HG03066 (cell line): Measurements from ENCODE around the gene KCNG2.

Source experiments
- ATAC-seq: cut with Tn5 transposase; IDR thresholded peaks from one replicate; pipeline ENCODE4 v1.9.1; 2021; ENCODE audit warnings: low read depth; ENCODE audit not compliant: unreplicated experiment

KCNG2 gene

GRCh38 chr18:79878741-79879378, 81.1 kb downstream of the KCNG2 start:
- ATAC-seq, result no peak

- ATAC-seq, result no peak
Measured at GRCh38 chr18:79879566-79879965, 81.8 kb downstream of the KCNG2 start.

DNA sequence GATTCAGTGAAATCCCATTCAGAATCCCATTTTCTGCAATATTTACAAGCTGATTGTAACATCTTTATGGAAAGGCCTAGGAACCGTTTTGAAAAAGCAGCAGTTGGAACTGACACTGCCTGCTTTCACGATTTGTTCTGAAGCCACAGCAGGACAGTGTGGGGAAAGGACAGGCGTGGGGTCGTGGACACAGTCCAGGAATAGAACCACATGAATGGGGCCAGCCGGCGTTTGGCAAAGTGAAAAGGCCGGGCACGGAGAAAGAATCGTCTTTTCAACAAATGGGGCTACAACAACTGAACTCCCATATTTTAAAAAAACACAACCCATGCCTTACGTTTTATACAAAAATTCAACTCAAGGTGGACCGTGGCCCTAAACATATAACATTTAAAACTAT, 84.0 kb downstream of the KCNG2 start:
- no peak for ATAC-seq

DNA sequence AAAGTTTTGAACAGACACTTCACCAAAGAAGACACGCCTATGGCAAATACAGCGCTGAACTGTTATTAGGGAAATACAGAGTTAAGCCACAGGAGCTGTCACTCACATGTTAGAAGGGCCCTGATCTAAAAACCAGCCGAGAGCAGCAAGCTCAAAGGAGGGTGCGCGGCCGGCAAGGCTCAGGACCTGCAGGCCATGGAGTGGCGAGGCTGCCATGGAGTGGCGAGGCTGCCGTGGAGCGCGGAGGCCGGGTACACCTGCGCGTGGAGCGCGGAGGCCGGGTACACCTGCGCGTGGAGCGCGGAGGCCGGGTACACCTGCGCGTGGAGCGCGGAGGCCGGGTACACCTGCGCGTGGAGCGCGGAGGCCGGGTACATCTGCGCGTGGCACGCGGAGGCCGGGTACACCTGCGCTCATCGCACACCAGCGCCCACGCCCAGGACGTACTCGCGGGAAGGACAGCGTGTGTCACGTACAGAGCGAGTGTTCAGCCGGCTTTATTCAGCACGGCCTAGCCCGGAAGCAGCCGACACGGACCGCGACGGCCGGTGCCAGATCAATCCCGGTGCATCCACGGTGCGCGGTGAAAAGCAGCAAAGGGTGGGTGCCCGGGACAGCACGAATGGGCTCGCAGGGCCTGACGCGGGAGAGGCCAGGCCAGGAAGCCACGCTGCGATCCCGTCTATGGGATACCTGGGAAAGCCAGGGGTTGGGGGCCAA, 84.9 kb downstream of the KCNG2 start:
- no peak for ATAC-seq

- ATAC-seq, result no peak
Measured at GRCh38 chr18:79883461-79884293, 85.9 kb downstream of the KCNG2 start.

GRCh38 chr18:79884294-79884962, 86.7 kb downstream of the KCNG2 start:
- no peak for ATAC-seq

- no peak for ATAC-seq
Measured at GRCh38 chr18:79884963-79885728, 87.4 kb downstream of the KCNG2 start.

DNA sequence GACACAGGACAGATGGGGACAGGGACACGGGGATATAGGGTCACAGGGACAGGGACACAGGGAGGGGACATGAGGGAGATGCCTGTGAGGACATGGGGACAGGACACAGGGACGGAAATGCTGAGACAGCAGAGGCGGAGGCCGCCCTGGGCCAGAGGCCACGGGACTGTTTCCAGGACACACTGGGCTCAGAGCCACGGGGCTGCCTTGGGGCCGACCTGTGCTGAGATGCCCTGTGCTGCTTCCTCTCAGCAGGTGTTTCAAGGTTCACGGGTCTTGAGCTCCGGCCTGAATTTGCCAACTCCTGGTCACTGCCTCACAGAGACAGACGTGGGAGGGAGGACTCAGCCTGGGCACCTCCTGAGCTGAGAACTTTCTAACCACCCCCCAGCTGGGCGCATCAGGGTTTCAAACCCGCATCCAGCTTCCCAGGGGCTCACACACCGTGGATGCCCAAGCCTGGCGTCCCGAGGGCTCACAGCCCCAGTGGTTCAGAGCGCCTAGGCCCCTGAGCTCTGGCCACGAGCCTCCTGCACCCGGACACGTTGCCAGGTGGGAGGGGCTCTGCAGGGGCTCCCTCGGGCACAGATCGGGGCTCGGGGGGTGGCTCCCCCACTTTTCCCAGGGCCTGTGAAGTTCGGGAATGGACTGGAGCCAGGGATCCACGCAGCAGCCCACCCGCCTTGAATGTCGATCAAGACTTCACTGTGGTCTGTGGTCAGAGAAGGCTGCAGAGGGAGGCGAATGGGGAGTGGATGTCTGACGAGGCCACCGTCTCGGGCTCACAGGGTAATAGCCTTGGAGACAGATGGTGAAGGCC, 89.7 kb downstream of the KCNG2 start:
- no peak for ATAC-seq

GRCh38 chr18:79888016-79888415, 90.3 kb downstream of the KCNG2 start:
- ATAC-seq, result no peak

- no peak for ATAC-seq
Measured at GRCh38 chr18:79889569-79889968, 91.8 kb downstream of the KCNG2 start.

DNA sequence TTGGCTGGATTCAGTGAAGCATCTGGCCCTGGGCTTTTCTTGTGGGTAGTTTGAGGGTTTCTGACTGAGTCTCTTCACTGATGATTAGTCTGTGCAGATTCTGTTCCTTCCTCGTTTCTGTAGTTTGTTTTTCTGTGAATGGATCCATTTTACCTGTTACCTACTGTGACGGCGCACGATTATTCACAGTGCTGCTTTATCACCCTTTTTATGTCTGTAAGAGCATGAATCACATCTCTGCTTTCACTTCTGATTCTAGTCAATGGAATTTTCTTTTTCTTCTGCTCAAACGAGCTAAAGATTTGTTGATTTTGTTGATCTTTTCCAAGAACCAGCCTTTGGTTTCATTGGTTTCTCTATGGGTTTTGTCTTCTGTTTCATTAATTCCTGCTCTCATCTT, 92.9 kb downstream of the KCNG2 start:
- ATAC-seq, result no peak

GRCh38 chr18:79896738-79897137, 99.0 kb downstream of the KCNG2 start:
- ATAC-seq, result no peak

- no peak for ATAC-seq
Measured at GRCh38 chr18:79897940-79898625, 100.3 kb downstream of the KCNG2 start.

DNA sequence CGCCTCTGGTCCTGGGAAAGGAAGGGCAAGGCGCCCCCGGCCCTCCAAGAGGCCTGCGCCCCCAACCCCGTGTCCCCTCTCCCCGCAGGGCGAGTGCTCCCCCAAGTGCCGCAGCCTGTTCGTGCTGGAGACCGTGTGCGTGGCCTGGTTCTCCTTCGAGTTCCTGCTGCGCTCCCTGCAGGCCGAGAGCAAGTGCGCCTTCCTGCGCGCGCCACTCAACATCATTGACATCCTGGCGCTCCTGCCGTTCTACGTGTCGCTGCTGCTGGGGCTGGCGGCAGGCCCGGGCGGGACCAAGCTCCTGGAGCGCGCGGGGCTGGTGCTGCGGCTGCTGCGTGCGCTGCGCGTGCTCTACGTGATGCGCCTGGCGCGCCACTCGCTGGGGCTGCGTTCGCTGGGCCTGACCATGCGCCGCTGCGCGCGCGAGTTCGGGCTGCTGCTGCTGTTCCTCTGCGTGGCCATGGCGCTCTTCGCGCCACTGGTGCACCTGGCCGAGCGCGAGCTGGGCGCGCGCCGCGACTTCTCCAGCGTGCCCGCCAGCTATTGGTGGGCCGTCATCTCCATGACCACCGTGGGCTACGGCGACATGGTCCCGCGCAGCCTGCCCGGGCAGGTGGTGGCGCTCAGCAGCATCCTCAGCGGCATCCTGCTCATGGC, 101.3 kb downstream of the KCNG2 start:
- ATAC-seq, result no peak

DNA sequence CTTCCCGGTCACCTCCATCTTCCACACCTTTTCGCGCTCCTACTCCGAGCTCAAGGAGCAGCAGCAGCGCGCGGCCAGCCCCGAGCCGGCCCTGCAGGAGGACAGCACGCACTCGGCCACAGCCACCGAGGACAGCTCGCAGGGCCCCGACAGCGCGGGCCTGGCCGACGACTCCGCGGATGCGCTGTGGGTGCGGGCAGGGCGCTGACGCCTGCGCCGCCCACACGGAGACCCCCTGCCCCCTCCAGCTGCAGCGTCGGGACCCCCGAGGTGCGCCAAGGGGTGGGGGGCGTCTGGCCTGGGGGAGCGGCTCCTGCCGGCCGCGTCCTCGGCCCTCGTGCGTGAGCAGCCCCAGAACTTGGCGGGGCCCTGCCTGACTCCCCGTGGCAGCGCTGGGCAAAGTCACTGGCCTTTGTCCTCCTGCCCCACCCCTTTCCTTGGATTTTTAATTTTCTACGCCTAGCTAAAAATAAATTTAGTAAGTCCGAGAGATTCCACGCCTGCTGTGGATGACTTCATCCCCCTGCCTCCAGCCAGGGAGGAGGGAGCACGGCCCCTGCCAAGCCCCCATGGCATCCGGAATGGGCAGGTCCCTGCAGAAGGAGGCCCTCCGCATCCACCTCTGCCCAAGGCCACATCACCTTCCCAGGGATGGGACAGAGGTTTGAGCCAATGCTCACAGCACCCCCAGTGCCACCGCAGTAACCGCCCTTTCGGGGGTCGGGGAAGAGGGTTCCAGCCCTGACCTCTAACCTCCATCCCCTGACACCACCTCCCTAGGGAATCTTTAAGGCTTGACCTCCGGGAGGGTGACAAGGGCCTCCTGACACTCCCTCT, 102.1 kb downstream of the KCNG2 start:
- no peak for ATAC-seq

DNA sequence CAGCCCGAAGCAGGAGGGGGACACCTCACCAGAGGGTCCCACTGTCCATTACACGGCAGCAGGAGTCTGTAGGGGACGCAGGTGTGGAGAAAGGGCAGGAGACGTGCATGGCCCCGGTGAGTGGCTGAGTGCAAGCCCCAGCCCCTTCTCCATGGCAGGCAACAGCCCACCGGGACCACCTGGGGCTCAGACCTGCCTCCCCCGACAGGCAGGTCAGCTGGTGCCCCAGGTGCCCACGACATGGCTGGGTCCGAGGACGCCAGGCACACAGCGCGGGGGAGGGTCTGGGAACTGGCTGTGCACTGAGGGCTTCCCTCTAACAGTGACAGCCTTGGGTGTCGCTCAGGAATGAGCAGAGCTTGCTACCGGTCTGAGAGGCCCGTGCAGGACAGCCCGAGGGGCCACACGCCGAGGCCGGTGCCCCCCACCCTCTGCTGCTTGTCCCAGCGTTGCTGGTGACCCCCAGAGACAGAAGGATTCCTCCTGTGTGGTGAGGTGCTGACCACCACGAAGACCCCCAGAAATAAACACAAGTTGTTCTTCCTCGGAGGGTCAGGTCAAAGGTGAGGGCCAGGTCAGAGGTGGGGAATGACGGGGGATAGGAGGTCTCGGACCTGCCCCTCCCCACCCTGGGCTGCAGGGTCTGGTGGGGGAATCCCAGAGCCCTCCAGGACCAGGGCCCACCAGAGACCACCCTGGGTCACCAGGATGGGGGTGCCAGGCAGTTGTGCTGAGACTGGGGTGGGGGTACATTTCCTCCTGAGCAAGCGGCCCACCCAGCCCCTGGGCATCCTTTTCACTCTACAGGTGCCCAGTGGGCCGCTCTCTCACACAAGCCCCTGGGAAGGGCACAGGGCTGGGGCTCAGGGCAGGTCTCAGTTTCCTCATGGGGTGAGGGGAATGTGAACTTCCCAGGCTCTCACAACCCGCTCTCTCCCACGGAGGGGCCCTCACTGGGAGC, 103.2 kb downstream of the KCNG2 start:
- ATAC-seq, result no peak
